HCEC 1CT (cell line): Measurements from ENCODE around the gene BMP6.
A peak's percentile ranks its signal among the peaks of the same experiment; 100 is the strongest.

Experiments used
- DNase-seq: peaks from one replicate; pipeline ENCODE4 v3.0.0-alpha.2; 2017

Gene BMP6

DNA sequence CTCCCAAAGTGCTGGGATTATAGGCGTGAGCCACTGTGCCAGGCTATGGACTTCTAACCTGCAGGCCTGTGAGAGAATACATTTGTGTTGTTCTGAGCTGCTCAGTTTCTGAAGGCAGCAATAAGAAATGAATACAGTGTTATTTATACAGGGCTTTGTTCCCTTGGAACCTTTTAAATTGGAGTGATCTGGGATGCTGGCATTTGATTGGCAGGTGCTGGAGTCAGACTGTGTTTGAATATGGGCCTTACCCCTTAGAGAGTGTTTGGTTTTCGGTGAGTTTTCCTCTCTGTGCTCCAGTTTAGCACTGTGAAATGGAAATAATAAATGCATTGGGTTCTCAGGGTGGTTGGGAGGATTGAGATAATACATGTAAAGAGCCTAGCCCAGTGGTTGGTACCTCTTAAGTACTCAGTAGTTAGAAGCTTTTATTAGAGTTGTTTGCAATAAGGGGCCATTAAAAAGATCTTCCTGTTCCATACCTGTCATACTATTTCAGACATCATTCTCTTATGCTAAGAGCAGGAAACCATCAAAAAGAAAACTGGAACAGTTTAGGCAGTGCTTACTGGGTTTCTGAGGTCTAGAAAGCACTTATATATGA, 22.1 kb downstream of the BMP6 start:
- no peak for DNase-seq

- DNase-seq, result no peak
Measured at GRCh38 chr6:7749478-7749877, 23.6 kb downstream of the BMP6 start.

DNA sequence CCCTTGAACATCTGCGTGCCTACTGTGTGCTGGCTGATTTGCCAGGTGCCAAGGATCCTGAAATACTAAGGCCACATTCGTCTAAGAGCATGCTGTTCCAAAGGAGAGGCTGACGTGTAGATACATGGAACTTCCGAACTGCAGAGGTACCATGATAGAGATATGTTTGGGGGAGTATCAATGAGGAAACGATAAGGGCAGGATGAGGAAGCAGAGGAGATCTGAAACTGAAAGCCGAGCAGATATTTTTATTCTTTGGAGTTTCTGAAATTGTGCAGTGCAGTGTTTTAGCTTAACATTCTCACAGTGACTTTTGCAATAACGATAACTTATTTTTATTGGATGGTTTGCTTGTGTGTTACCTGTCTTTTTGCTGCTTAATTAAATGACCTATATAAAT, 24.3 kb downstream of the BMP6 start:
- DNase-seq, result no peak

- peak; percentile 84 for DNase-seq
Measured at GRCh38 chr6:7758456-7758855, 32.6 kb downstream of the BMP6 start.

GRCh38 chr6:7759320-7759719, 33.4 kb downstream of the BMP6 start:
- no peak for DNase-seq

DNA sequence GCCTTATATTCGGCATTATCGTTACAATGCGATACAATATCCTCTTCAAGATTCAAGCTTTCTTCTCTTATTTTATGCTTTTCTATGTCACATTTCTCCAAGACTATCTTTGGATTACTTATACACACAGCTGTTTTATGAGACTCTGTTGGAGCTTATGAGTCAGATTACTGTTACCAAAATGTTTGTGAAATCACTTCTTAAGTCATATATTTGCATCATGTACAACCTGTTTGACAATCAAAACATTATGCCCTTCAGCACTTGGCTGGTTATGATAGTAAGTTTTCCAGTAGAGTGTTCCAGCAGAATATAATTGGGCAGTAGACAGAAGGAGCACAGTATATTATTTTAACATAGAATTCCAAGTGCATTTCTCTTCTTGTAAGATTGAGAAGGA, 35.2 kb downstream of the BMP6 start:
- DNase-seq, result peak; percentile 47

- DNase-seq, result no peak
Measured at GRCh38 chr6:7762760-7763159, 36.9 kb downstream of the BMP6 start.

DNA sequence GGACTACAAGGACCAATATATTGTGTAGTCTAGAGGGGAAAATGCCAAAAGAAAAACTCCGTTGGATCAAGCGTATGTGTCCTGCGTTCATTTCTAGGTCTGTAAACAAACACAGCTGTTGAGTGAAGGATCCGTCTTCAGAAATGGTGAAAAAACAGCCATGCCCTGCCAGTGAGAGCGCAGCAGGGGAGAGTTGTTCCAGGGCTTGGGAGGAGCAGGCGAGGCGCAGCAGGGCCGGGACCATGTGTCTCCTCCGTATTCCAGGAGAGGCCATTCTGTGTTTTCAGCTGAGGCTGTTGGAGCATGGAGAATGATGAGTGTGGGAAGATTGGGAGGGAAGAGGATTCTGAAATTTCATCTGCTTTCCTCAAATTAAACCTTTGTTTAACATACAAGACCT, 38.0 kb downstream of the BMP6 start:
- DNase-seq, result no peak

DNA sequence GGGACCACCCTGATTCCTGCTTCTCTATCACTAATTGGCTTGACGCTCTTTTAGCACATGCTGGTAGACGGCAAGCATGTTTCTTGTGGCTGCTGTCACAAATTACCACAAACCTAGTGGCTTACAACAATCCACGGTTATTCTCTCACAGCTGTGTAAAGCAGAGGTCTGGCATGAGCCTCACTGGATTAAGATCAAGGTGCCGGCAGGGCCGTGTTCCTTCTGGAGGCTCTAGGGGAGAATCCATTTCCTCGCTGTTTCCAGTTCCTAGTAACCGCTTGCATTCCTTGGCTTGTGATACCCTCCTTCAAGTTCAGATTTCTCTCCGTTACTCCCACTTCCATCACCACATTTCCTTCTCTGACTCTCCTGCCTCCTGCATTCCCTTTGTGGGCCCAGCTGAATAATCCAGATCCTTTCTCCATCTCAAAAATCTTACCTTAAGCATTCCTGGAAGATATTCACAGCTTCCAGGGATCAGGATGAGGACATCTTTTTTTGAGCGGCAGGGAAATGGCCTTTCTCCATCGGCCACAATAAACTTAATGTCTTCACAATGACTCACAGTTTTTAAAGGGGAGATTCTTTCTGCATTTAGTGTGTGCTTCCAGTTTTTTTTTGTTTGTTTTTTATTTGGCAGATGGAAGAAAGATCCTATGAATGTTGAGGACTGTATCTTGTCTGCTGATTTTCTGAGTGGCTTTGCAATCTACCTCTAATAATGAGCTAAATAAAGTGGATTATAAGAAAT, 39.9 kb downstream of the BMP6 start:
- peak; percentile 15 for DNase-seq

GRCh38 chr6:7769702-7770101, 43.8 kb downstream of the BMP6 start:
- DNase-seq, result peak; percentile 31

GRCh38 chr6:7770111-7770510, 44.2 kb downstream of the BMP6 start:
- DNase-seq, result peak; percentile 28

- DNase-seq, result no peak
Measured at GRCh38 chr6:7770601-7771000, 44.7 kb downstream of the BMP6 start.

GRCh38 chr6:7773322-7773721, 47.4 kb downstream of the BMP6 start:
- peak; percentile 7 for DNase-seq

- DNase-seq, result no peak
Measured at GRCh38 chr6:7773914-7774313, 48.0 kb downstream of the BMP6 start.

GRCh38 chr6:7776509-7776908, 50.6 kb downstream of the BMP6 start:
- no peak for DNase-seq

- no peak for DNase-seq
Measured at GRCh38 chr6:7777074-7777473, 51.2 kb downstream of the BMP6 start.

GRCh38 chr6:7781240-7781639, 55.3 kb downstream of the BMP6 start:
- DNase-seq, result no peak

DNA sequence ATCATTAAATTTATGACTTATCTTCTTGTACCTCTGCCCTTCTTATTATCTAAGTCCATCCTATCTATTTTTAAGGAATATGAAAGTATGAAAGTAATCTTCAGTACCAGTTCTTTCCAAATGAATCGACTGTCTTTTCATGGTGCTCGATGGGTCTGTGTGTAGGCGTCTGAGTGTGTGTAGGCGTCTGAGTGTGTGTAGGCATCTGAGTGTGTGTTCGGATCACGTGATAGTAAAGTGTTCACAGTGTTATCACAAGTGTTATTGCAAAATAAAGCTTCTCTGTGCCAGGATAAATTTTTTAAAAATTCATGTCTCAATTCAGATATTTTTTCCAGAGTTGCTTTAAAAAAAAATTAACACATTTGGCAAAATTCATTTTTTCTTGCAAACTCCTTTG, 58.3 kb downstream of the BMP6 start:
- no peak for DNase-seq

DNA sequence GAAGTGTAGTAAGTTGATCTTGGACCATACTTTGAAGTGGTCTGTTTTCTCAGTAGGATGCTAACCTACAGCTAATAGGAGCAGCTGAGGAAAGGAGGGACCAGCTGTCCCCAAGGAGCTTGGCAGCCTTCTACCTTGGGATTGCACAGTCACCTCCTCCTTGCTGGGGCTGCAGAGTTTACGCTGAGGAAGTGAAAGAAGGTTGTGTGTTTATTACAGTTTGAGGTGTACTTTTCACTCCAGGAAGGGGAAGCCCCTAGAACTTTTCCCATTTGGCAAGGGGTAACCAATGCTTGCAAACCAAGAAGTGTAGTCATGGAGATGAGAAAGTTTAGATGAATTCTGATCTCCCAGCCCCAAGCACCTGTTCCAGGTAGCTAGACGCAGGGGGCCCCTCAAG, 58.8 kb downstream of the BMP6 start:
- DNase-seq, result no peak

DNA sequence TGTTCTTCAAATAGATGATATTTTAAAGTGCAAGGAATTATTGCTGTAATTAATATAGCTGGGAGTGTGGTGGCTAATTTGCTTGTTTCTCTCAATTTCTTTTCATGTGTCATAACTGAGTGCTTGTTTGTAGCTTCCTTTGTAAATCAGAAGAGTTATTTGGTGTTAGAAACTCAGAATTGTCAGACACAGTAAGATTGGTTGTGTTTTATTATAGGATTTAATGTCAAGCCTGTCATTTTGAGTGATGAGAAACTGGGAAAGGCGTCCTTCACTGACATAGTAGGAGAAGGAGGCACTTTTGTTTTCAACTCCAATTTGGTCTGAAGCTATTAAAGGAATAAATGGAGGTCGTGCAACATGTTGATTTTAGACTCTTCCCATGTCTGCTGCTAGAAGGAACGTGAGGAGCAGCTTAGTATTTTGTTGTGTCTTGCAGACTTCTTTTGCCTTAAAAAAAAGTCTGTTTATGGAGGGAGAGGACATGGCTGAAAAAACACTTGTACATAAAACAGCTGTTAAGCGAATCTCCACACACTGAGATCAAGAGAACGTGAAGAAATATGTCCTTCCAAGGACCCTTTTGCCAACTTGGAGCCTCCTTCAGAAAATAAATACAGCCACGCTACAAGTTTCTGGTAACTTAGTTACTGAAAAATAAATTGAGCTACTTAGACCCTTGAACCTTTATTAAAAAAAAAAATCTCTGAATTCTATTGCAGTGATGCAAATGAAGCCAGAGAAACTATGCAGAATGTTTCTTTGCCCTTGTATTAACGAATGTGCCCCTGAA, 59.5 kb downstream of the BMP6 start:
- DNase-seq, result no peak

DNA sequence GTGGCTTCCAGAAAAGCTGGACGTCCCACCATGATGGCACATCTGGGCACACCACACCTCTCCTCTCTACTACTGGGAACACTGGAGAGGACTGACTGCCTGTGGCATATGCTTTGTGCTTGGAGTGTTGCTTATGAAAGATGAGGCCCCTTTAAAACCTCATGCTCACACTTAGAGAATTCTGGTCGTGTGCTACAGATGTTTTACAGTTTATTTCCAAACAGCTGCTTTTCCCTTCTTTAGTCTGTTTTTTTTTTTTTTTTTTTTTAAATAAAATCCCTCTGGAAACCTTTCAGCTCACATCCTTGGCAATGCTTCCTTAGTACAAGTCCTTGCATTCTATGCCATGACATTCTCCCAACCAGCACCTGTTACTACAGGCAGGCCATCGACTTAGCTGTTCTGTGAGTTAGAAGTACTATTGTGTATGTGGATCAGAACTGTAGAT, 60.3 kb downstream of the BMP6 start:
- no peak for DNase-seq

DNA sequence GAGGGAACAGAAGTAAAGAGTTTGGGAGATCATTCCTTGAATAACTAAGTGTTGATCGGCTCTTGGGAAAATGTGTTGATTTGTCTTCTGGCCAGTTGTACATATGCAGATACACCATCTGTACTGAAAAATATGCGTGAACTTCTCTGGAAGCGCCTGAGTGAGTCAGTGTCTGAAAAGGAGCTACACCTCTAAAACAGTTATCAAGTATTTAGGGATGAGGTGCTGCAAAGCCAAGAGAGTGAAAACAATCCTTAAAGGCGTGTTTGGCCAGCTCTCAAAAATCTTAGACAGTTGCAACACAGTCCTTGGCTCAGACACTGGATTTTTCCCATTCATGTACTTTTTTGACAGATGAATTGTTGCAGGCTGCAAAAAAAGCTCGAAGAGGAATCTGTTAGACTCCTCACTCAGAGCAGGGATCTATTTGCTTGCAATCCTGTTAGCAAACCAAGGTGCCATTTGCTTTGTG, 61.3 kb downstream of the BMP6 start:
- DNase-seq, result peak; percentile 40

DNA sequence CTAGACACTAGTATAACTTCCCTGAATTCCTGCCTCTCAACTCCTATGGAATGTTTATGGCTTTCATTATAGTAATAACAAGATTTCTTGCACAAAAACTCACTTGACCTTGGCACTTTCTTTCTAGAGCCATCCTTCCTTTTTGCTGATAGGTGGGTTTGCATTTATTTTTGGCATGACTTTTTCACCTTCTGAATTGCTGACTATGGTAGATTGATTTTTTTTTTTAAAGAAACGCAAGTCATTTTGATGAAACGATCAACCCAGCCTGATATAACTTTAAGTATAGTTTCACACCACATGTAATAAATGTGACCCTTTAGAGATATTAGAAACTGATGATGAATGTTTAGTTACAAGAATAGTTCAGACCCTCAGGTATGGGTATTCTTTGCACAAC, 61.8 kb downstream of the BMP6 start:
- no peak for DNase-seq

DNA sequence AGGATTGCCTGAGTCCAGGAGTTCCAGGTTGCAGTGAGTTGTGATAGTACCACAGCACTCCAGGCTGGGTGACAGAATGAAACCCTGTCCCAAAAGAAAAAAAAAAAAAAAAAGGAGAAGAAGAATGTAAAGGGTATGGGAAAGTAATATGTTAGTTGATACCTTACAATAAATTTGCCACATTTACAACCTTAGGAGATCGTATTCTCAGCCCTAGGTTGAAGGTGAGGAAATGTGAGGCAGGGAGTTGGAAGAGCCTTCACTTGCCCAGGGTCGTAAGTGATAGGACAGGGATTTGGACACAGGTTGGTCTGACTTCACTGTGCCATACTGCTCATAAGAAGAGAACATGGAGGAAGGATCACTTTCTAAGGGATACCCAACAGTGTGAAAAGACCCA, 68.6 kb downstream of the BMP6 start:
- no peak for DNase-seq
